ENCODE data around the gene HDGFL1.

HDGFL1 gene

GRCh38 chr6:22544476-22544875 lies 24.9 kb upstream of the HDGFL1 start:
- H3F3A ChIP-seq (ENCODE audit: insufficient read depth, low read length): no peaks in the 10 kb centered on the region
- H3K9me2 ChIP-seq (ENCODE audit: low read depth, low read length): no peaks in the 10 kb centered on the region
- no peaks in the 10 kb centered on the region for H3K9me3 ChIP-seq (ENCODE audit: low read length)
- H2AFZ ChIP-seq (ENCODE audit: low read length): no peak overlapping the region
- H3K27ac ChIP-seq (ENCODE audit: low read depth, low read length, poor library complexity, severe bottlenecking): no peak overlapping the region
- no peaks in the 10 kb centered on the region for H3K27me3 ChIP-seq (ENCODE audit: insufficient read depth, low read length)
- no peaks in the 10 kb centered on the region for H3K79me2 ChIP-seq (ENCODE audit: insufficient read depth, low read length)
- H3K9ac ChIP-seq (ENCODE audit: low read length): no peak overlapping the region
- no peak for TF ChIP-seq EZH2 (IDR thresholded peaks at IDR 0.05; ENCODE audit: borderline replicate concordance, low read length)
- TF ChIP-seq CTCF (IDR thresholded peaks at IDR 0.05; ENCODE audit: low read length): no peak
- no peaks in the 10 kb centered on the region for H3K36me3 ChIP-seq (ENCODE audit: insufficient read depth, low read length)
- H3K4me3 ChIP-seq (ENCODE audit: low read depth, low read length, poor library complexity, severe bottlenecking): no peak overlapping the region
- no peaks in the 10 kb centered on the region for H4K20me1 ChIP-seq (ENCODE audit: insufficient read depth, low read length)
- no peaks in the 10 kb centered on the region for H3K4me1 ChIP-seq (ENCODE audit: insufficient read depth, low read length, severe bottlenecking)
- H3K4me2 ChIP-seq (ENCODE audit: low read length): no peak overlapping the region

GRCh38 chr6:22545051-22545450 lies 24.3 kb upstream of the HDGFL1 start:
- no peak overlapping the region for H3K4me3 ChIP-seq (ENCODE audit: low read depth, low read length, poor library complexity, severe bottlenecking)
- H3K79me2 ChIP-seq (ENCODE audit: insufficient read depth, low read length): no peaks in the 10 kb centered on the region
- no peaks in the 10 kb centered on the region for H3K9me3 ChIP-seq (ENCODE audit: low read length)
- no peak overlapping the region for H3K9ac ChIP-seq (ENCODE audit: low read length)
- H3K36me3 ChIP-seq (ENCODE audit: insufficient read depth, low read length): no peaks in the 10 kb centered on the region
- no peak overlapping the region for H2AFZ ChIP-seq (ENCODE audit: low read length)
- no peaks in the 10 kb centered on the region for H3K27me3 ChIP-seq (ENCODE audit: insufficient read depth, low read length)
- H3K4me2 ChIP-seq (ENCODE audit: low read length): no peak overlapping the region
- no peak overlapping the region for H3K27ac ChIP-seq (ENCODE audit: low read depth, low read length, poor library complexity, severe bottlenecking)
- H3K9me2 ChIP-seq (ENCODE audit: low read depth, low read length): no peaks in the 10 kb centered on the region
- H3K4me1 ChIP-seq (ENCODE audit: insufficient read depth, low read length, severe bottlenecking): no peaks in the 10 kb centered on the region
- H4K20me1 ChIP-seq (ENCODE audit: insufficient read depth, low read length): no peaks in the 10 kb centered on the region
- TF ChIP-seq CTCF (IDR thresholded peaks at IDR 0.05; ENCODE audit: low read length): no peak
- no peak for TF ChIP-seq EZH2 (IDR thresholded peaks at IDR 0.05; ENCODE audit: borderline replicate concordance, low read length)
- no peaks in the 10 kb centered on the region for H3F3A ChIP-seq (ENCODE audit: insufficient read depth, low read length)

DNA sequence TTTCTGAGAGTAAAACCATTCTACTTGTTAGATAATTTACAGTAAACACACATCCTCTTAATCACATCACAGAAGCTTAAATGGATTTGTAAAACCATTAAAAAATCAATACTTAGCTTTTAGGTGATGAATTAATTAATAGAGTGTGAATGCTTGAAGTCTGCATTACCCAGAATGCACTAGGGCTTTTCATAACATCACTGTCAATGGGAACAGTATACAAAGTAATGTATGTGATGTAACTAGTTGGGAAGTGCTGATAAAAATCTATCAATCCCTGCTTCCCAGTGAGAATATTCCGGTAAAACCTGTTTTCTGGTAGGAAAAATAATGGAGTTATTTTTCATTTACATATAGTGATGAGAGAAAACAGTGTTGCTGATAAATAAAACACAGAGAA lies 23.1 kb upstream of the HDGFL1 start:
- no peaks in the 10 kb centered on the region for H3K27me3 ChIP-seq (ENCODE audit: insufficient read depth, low read length)
- no peaks in the 10 kb centered on the region for H4K20me1 ChIP-seq (ENCODE audit: insufficient read depth, low read length)
- H3K4me3 ChIP-seq (ENCODE audit: low read depth, low read length, poor library complexity, severe bottlenecking): no peak overlapping the region
- TF ChIP-seq EZH2 (IDR thresholded peaks at IDR 0.05; ENCODE audit: borderline replicate concordance, low read length) (no peak), CTCF (IDR thresholded peaks at IDR 0.05; ENCODE audit: low read length) (no peak)
- no peaks in the 10 kb centered on the region for H3K9me3 ChIP-seq (ENCODE audit: low read length)
- H2AFZ ChIP-seq (ENCODE audit: low read length): no peak overlapping the region
- H3K9me2 ChIP-seq (ENCODE audit: low read depth, low read length): no peaks in the 10 kb centered on the region
- no peaks in the 10 kb centered on the region for H3K79me2 ChIP-seq (ENCODE audit: insufficient read depth, low read length)
- H3K27ac ChIP-seq (ENCODE audit: low read depth, low read length, poor library complexity, severe bottlenecking): no peak overlapping the region
- H3K9ac ChIP-seq (ENCODE audit: low read length): no peak overlapping the region
- H3K36me3 ChIP-seq (ENCODE audit: insufficient read depth, low read length): no peaks in the 10 kb centered on the region
- H3K4me2 ChIP-seq (ENCODE audit: low read length): no peak overlapping the region
- no peaks in the 10 kb centered on the region for H3F3A ChIP-seq (ENCODE audit: insufficient read depth, low read length)
- no peaks in the 10 kb centered on the region for H3K4me1 ChIP-seq (ENCODE audit: insufficient read depth, low read length, severe bottlenecking)

Measured in OCI-LY1 (cell line).